ENCODE results near the gene UBN1.

UBN1 gene

GRCh38 chr16:4860727-4861342 is 13.6 kb downstream of the UBN1 start:
- DNase-seq = no peak

- no peak for DNase-seq
These were observed 15.4 kb downstream of the UBN1 start for GRCh38 chr16:4862639-4863038.

- DNase-seq = no peak
These were observed 17.4 kb downstream of the UBN1 start for GRCh38 chr16:4864728-4865127.

GRCh38 chr16:4865231-4865860 is 18.1 kb downstream of the UBN1 start:
- no peak for DNase-seq

GRCh38 chr16:4866586-4866985 is 19.3 kb downstream of the UBN1 start:
- DNase-seq = no peak

GRCh38 chr16:4868026-4868425 is 20.7 kb downstream of the UBN1 start:
- DNase-seq = no peak

GRCh38 chr16:4868535-4868934 is 21.3 kb downstream of the UBN1 start:
- DNase-seq = no peak

- DNase-seq = no peak
These were observed 22.0 kb downstream of the UBN1 start for GRCh38 chr16:4869147-4869805.

- DNase-seq = no peak
These were observed 22.9 kb downstream of the UBN1 start for GRCh38 chr16:4870138-4870671.

GRCh38 chr16:4871071-4871470 is 23.8 kb downstream of the UBN1 start:
- DNase-seq = no peak

- DNase-seq = no peak
These were observed 25.8 kb downstream of the UBN1 start for GRCh38 chr16:4873091-4873490.

- DNase-seq = no peak
These were observed 27.4 kb downstream of the UBN1 start for GRCh38 chr16:4874666-4875065.

- DNase-seq = no peak
These were observed 29.5 kb downstream of the UBN1 start for GRCh38 chr16:4876646-4877379.

- DNase-seq = no peak
These were observed 30.1 kb downstream of the UBN1 start for GRCh38 chr16:4877380-4877685.

GRCh38 chr16:4879049-4879448 is 31.8 kb downstream of the UBN1 start:
- DNase-seq = no peak

- DNase-seq = no peak
These were observed 32.8 kb downstream of the UBN1 start for GRCh38 chr16:4880006-4880580.

- DNase-seq = no peak
These were observed 34.8 kb downstream of the UBN1 start for GRCh38 chr16:4882000-4882632.

GRCh38 chr16:4882633-4883285 is 35.5 kb downstream of the UBN1 start:
- no peak for DNase-seq

- DNase-seq = no peak
These were observed 36.2 kb downstream of the UBN1 start for GRCh38 chr16:4883501-4883900.

- no peak for DNase-seq
These were observed 36.9 kb downstream of the UBN1 start for GRCh38 chr16:4884209-4884608.

- DNase-seq = no peak
These were observed 37.9 kb downstream of the UBN1 start for GRCh38 chr16:4884972-4885874.

Measured in SIG-M5 (cell line).